PFSK-1 (cell line): Measurements from ENCODE around the gene ACOXL.

ENCODE experiments used
- FOXP2 ChIP-seq: optimal IDR thresholded peaks from 2 replicates; pipeline ENCODE3; 2011; ENCODE audit warnings: borderline replicate concordance, control low read depth, inconsistent platforms; ENCODE audit not compliant: insufficient read depth; ENCODE audit errors: extremely low read length, extremely low read depth
- POLR2AphosphoS5 ChIP-seq: IDR thresholded peaks from 2 replicates; pipeline ENCODE4 v1.6.1; 2012; ENCODE audit warnings: low read depth, mild to moderate bottlenecking, control low read depth, low read length, moderate library complexity
- REST ChIP-seq, 2 experiments: IDR thresholded peaks; 2 replicates each; pipeline versions ENCODE4 v1.6.1 to v1.8.0; 2011 to 2012; ENCODE audit warnings: low read depth in 2 of 2, low read length in 2 of 2, control low read depth in 1 of 2, inconsistent platforms in 1 of 2, mild to moderate bottlenecking in 1 of 2, moderate library complexity in 1 of 2; ENCODE audit not compliant: insufficient read depth in 1 of 2
- SIN3A ChIP-seq: IDR thresholded peaks from 2 replicates; pipeline ENCODE4 v1.6.1; 2012; ENCODE audit warnings: mild to moderate bottlenecking, low read length, moderate library complexity, borderline replicate concordance; ENCODE audit not compliant: insufficient read depth
- TAF1 ChIP-seq: IDR thresholded peaks from 2 replicates; pipeline ENCODE4 v1.6.1; 2012; ENCODE audit warnings: low read length, control low read depth, borderline replicate concordance; ENCODE audit not compliant: insufficient read depth

The ACOXL gene

DNA sequence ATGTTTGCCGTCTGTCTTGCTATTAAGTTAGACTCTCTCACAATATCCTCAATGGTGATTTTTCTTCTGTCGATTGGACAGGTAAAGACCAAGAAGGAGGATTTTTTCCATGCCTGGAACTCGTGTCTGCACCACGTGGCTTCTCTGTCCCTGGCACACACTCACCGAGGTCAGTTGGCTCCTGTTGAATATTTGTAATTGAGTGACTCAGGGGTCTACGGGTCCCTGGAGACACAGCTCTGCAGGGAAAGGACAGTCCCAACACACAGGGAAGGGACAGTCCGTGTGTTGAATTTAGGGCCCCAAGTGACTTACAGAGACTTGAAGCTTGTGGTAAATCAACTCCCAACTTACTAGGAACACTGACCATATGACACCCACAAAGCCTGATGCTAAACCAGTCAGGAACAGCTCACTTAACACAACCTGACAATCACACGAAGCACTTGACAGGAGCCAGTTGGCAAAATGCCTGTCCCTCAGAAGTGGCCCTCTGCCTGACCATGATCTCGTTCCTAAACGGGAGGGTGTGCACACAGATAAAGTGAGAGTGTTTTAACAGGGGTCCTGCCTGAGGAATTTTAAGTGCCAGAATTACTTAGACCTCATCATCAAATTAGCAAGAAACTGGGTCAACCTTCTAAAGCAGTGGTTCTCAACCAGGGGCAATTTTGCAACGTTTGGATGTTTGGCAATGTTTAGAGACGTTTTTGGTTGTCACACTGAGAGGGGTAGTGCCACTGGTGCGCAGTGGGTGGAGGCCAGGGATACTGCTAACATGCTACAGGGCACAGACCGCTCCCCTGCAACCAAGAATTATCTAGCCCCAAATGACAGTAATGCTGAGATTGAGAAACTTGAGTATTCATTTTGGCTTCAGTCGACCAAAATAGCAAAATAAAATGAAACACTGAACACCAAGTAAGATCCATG lies 299.4 kb downstream of the ACOXL start:
- no peak for TF ChIP-seq POLR2AphosphoS5
- no peak for TF ChIP-seq REST (IDR thresholded peaks at IDR 0.05; ENCODE audit: insufficient read depth in 1 of 2, low read depth in 2 of 2, low read length in 2 of 2)
- TF ChIP-seq TAF1: no peak
- no peak for TF ChIP-seq FOXP2
- no peak for TF ChIP-seq SIN3A

DNA sequence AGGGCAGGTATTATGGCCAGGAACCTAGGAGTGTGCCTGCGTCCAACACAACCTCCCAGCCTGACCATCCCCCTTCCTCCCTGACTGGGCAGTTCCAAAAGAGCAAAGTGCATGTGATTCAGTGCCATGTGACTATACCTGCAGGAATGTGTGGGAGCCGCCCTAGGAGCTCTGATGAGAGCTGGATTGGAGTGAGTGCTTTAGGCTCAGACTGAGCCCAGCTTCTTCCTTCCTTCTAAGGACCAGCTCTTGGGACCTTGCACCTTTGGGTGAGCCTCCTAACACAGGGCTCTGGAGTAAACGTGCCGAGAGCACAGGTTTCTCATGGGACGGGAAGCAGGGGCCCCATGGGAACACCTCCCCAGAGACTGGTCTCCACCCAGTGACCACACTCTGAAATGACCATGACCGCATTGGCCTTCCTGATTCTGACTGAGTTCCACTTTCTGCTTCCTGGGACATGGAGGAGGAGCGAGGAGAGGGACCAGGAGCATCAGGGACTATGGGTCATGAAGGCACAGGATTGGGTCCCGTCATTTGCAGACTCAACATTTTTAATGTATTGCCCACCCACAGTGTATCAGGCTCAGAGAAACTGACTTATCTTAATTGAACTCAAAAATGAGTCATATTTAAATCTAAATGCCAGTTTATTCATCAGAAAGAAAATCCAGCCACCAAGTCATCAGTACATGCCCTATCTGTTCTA lies 300.5 kb downstream of the ACOXL start:
- TF ChIP-seq TAF1 (no peak), POLR2AphosphoS5 (no peak), SIN3A (no peak), REST (IDR thresholded peaks at IDR 0.05; ENCODE audit: insufficient read depth in 1 of 2, low read depth in 2 of 2, low read length in 2 of 2) (no peak), FOXP2 (no peak)

DNA sequence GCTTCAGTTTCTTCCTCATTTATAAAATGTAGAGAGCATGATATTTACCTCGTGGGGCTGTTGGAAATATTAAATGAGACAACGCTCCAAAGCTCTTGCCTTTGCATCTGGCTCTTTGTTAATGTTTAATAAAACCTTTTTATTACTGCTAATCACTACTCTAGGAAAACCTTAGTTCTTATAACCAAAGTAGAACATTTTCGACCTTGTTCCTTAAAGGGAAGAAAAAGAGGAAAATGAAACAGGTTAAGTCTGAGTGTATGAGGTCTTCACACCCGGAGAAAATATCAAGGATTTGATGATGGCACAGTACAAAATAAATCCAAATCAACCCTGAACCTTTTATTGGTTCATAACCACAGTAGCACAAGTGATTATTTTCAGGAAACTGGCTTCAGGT lies 301.8 kb downstream of the ACOXL start:
- TF ChIP-seq TAF1: no peak
- no peak for TF ChIP-seq POLR2AphosphoS5
- no peak for TF ChIP-seq SIN3A
- TF ChIP-seq REST (IDR thresholded peaks at IDR 0.05; ENCODE audit: insufficient read depth in 1 of 2, low read depth in 2 of 2, low read length in 2 of 2): no peak
- no peak for TF ChIP-seq FOXP2

- TF ChIP-seq POLR2AphosphoS5 (no peak), SIN3A (no peak), FOXP2 (no peak), TAF1 (no peak), REST (IDR thresholded peaks at IDR 0.05; ENCODE audit: insufficient read depth in 1 of 2, low read depth in 2 of 2, low read length in 2 of 2) (no peak)
These were observed 302.2 kb downstream of the ACOXL start for GRCh38 chr2:111034606-111035005.
